Loucy (cell line): ENCODE results near the gene RHOC.

Source experiments
- H2AFZ ChIP-seq: fragments of 200-600 bp; sonication (generic); 2 replicates; pipeline ENCODE4 v1.6.0; 2016; ENCODE audit warnings: antibody characterized with exemption, mild to moderate bottlenecking, low read length, moderate library complexity
- H3F3A ChIP-seq: fragments of 200-600 bp; 2 replicates; pipeline ENCODE4 v1.6.0; 2016; ENCODE audit warnings: antibody characterized with exemption, low read depth, mild to moderate bottlenecking
- H3K27me3 ChIP-seq: fragments of 200-600 bp; sonication (generic); 2 replicates; pipeline ENCODE4 v1.6.1; 2014; ENCODE audit warnings: low read length, mild to moderate bottlenecking; ENCODE audit not compliant: insufficient read depth, poor library complexity, severe bottlenecking
- H3K36me3 ChIP-seq: fragments of 200-600 bp; sonication (generic); 2 replicates; pipeline ENCODE4 v1.6.1; 2016; ENCODE audit warnings: low read length; ENCODE audit not compliant: insufficient read depth
- H3K4me1 ChIP-seq: fragments of 200-600 bp; sonication (generic); 2 replicates; pipeline ENCODE4 v1.5.1; 2014; ENCODE audit warnings: low read length, mild to moderate bottlenecking; ENCODE audit not compliant: insufficient read depth, poor library complexity, severe bottlenecking
- H3K4me2 ChIP-seq: fragments of 200-600 bp; sonication (generic); 2 replicates; pipeline ENCODE4 v1.6.0; 2014; ENCODE audit warnings: antibody characterized with exemption, low read length, low read depth, mild to moderate bottlenecking; ENCODE audit not compliant: poor library complexity, severe bottlenecking
- H3K4me3 ChIP-seq: fragments of 200-600 bp; sonication (generic); 2 replicates; pipeline ENCODE4 v1.5.1; 2014; ENCODE audit warnings: low read length, mild to moderate bottlenecking, mixed read lengths; ENCODE audit not compliant: poor library complexity, severe bottlenecking
- H3K79me2 ChIP-seq: fragments of 200-600 bp; sonication (generic); 2 replicates; pipeline ENCODE4 v1.6.1; 2014; ENCODE audit warnings: low read length; ENCODE audit not compliant: insufficient read depth
- H3K9ac ChIP-seq: fragments of 200-600 bp; sonication (generic); 2 replicates; pipeline ENCODE4 v1.6.0; 2014; ENCODE audit warnings: mild to moderate bottlenecking, low read depth, low read length, moderate library complexity; ENCODE audit not compliant: poor library complexity, severe bottlenecking
- H3K9me2 ChIP-seq: fragments of 200-600 bp; sonication (generic); replicated peaks from 2 replicates; pipeline ENCODE4 v1.6.1; 2016; ENCODE audit warnings: low read depth, low read length, mixed read lengths
- H3K9me3 ChIP-seq: fragments of 200-600 bp; sonication (generic); 2 replicates; pipeline ENCODE4 v1.6.1; 2014; ENCODE audit warnings: mild to moderate bottlenecking, antibody characterized with exemption, low read length, low read depth; ENCODE audit not compliant: insufficient read depth
- H4K20me1 ChIP-seq: fragments of 200-600 bp; sonication (generic); 2 replicates; pipeline ENCODE4 v1.6.0; 2014; ENCODE audit warnings: antibody characterized with exemption, low read length, mild to moderate bottlenecking; ENCODE audit not compliant: insufficient read depth, poor library complexity, severe bottlenecking
- CTCF ChIP-seq: fragments of 200-600 bp; sonication (generic); conservative IDR thresholded peaks from 2 replicates; pipeline ENCODE4 v1.5.1; 2014; ENCODE audit warnings: mild to moderate bottlenecking, antibody characterized with exemption, low read length
- EZH2phosphoT487 ChIP-seq: fragments of 200-600 bp; IDR thresholded peaks from 2 replicates; pipeline ENCODE4 v1.6.1; 2018; ENCODE audit warnings: antibody characterized with exemption, mild to moderate bottlenecking, moderate library complexity, borderline replicate concordance

RHOC gene

GRCh38 chr1:112693821-112694220 is 13.1 kb downstream of the RHOC start:
- H3K4me3 ChIP-seq, result no peak overlapping the region
- H4K20me1 ChIP-seq, result no peaks in the 10 kb centered on the region
- H3K27me3 ChIP-seq, result no peaks in the 10 kb centered on the region
- H3K79me2 ChIP-seq, result 0 out of 2 replicates have a peak, but pooled peaks cover under 1% of the 10 kb centered on the region
- H3K4me1 ChIP-seq, result peaks cover 2% of the 10 kb centered on the region
- no peaks in the 10 kb centered on the region for H3K9me3 ChIP-seq
- no peaks in the 10 kb centered on the region for H3K9me2 ChIP-seq
- H3K9ac ChIP-seq, result no peak overlapping the region
- no peak overlapping the region for H2AFZ ChIP-seq
- H3K4me2 ChIP-seq, result no peak overlapping the region
- H3K36me3 ChIP-seq, result peaks cover 82% of the 10 kb centered on the region; the same call in 1 of the 2 replicates
- H3F3A ChIP-seq, result no peaks in the 10 kb centered on the region
- no peak for TF ChIP-seq CTCF
- TF ChIP-seq EZH2phosphoT487, result no peak

- no peak overlapping the region for H3K9ac ChIP-seq
- no peaks in the 10 kb centered on the region for H3K4me1 ChIP-seq
- H3K36me3 ChIP-seq, result peaks cover 71% of the 10 kb centered on the region; the same call in 1 of the 2 replicates
- TF ChIP-seq EZH2phosphoT487 (no peak), CTCF (no peak)
- no peak overlapping the region for H2AFZ ChIP-seq
- H3K4me3 ChIP-seq, result no peak overlapping the region
- no peaks in the 10 kb centered on the region for H3F3A ChIP-seq
- no peaks in the 10 kb centered on the region for H3K9me3 ChIP-seq
- no peaks in the 10 kb centered on the region for H4K20me1 ChIP-seq
- H3K27me3 ChIP-seq, result no peaks in the 10 kb centered on the region
- no peaks in the 10 kb centered on the region for H3K9me2 ChIP-seq
- H3K4me2 ChIP-seq, result no peak overlapping the region
- H3K79me2 ChIP-seq, result 0 out of 2 replicates have a peak, but pooled peaks cover 4% of the 10 kb centered on the region
Observed at GRCh38 chr1:112692681-112693080, 14.2 kb downstream of the RHOC start.

GRCh38 chr1:112689842-112690237 is 17.1 kb downstream of the RHOC start:
- no peaks in the 10 kb centered on the region for H3K9me2 ChIP-seq
- no peaks in the 10 kb centered on the region for H3F3A ChIP-seq
- peaks cover 48% of the 10 kb centered on the region; the same call in 1 of the 2 replicates for H3K36me3 ChIP-seq
- H3K27me3 ChIP-seq, result no peaks in the 10 kb centered on the region
- no peak overlapping the region for H2AFZ ChIP-seq
- no peak overlapping the region for H3K4me3 ChIP-seq
- H3K79me2 ChIP-seq, result 0 out of 2 replicates have a peak, but pooled peaks cover 4% of the 10 kb centered on the region
- no peaks in the 10 kb centered on the region for H3K9me3 ChIP-seq
- H3K9ac ChIP-seq, result no peak overlapping the region
- H3K4me2 ChIP-seq, result no peak overlapping the region
- TF ChIP-seq EZH2phosphoT487 (no peak), CTCF (no peak)
- peaks cover 3% of the 10 kb centered on the region for H4K20me1 ChIP-seq
- H3K4me1 ChIP-seq, result no peaks in the 10 kb centered on the region
